OCI-LY7 (cell line): Measurements from ENCODE around the gene PCAT6.

Experiments
- CTCF ChIP-seq: fragments of 200-600 bp; sonication (generic); conservative IDR thresholded peaks from 2 replicates; pipeline ENCODE4 v1.5.1; 2014; ENCODE audit warnings: mild to moderate bottlenecking, antibody characterized with exemption, low read length, moderate library complexity, mixed read lengths
- EZH2phosphoT487 ChIP-seq: fragments of 200-600 bp; sonication (generic); IDR thresholded peaks from 2 replicates; pipeline ENCODE4 v1.6.1; 2018; ENCODE audit warnings: low read depth, borderline replicate concordance, mild to moderate bottlenecking, mixed run types, antibody characterized with exemption, low read length, moderate library complexity, mixed read lengths

GRCh38 chr1:202834771-202835547 lies 24.2 kb downstream of the PCAT6 start:
- TF ChIP-seq CTCF (no peak), EZH2phosphoT487 (no peak)
